Left lung (tissue), 10 donors: Measurements from ENCODE around the gene EPHB1. TPM values are rescaled to one million over a fixed set of nuclear protein-coding genes. Genes with fewer than 3 reads are reported as not detected.

ENCODE experiments used
- ATAC-seq: fragments of 200-7000 bp; cut with Tn5 transposase; one replicate; pipeline ENCODE4 v1.9.1; 2020; ENCODE audit warnings: moderate library complexity
- DNase-seq, 4 donors: peaks; one replicate each; pipeline ENCODE4 v3.0.0-alpha.2; 2013 to 2020
- H3K27ac ChIP-seq, 2 donors: fragments of 200-600 bp; sonication (generic) in 1 of 2; one replicate each; pipeline versions ENCODE4 v1.5.0 to v1.8.0; 2020 to 2021
- H3K27me3 ChIP-seq, 2 donors: fragments of 200-600 bp; sonication (generic) in 1 of 2; one replicate each; pipeline versions ENCODE4 v1.5.0 to v1.8.0; 2020 to 2021
- H3K36me3 ChIP-seq, 2 donors: fragments of 200-600 bp; sonication (generic) in 1 of 2; one replicate each; pipeline versions ENCODE4 v1.5.0 to v1.8.0; 2020 to 2021
- H3K4me1 ChIP-seq, 2 donors: fragments of 200-600 bp; one replicate each; pipeline ENCODE4 v1.8.0; 2021
- H3K4me3 ChIP-seq, 2 donors: fragments of 200-600 bp; sonication (generic) in 1 of 2; one replicate each; pipeline versions ENCODE4 v1.5.0 to v1.8.0; 2020 to 2021; ENCODE audit warnings: mild to moderate bottlenecking in 1 of 2
- H3K9me3 ChIP-seq, 2 donors: fragments of 200-600 bp; sonication (generic) in 1 of 2; one replicate each; pipeline versions ENCODE4 v1.5.0 to v1.8.0; 2020 to 2021
- intact Hi-C, 2 donors: fragments of 100-400 bp; cut with DNase I; formaldehyde crosslinking; loops; one replicate each; pipeline versions ENCODE4 v1.11.2 to v1.14.2; 2022
- polyA plus RNA-seq, 6 donors: library from polyadenylated mRNA; unstranded; fragments of 120-200 nt; gene quantifications; one replicate each; pipeline ENCODE4 v1.2.1, GENCODE V29; 2013; ENCODE audit not compliant: insufficient read length in 6 of 6
- total RNA-seq, 2 donors: library from RNA; stranded (reverse); fragmentation: NEBNext Ultra II Directional; extraction: Animal tissue kit (Norgen Biotek cat#: 25700); gene quantifications; one replicate each; pipeline ENCODE4 v1.2.1, GENCODE V29; 2021
- TF ChIP-seq, protein P1 (sequence below), 2 donors: fragments of 200-600 bp; sonication (generic) in 1 of 2; IDR thresholded peaks; one replicate each; pipeline versions ENCODE4 v1.5.0 to v1.8.0; 2021; ENCODE audit warnings: antibody characterized with exemption in 2 of 2
- donor health status: DM: no; HTN: yes; CAD: no.
- donor health status: DM: no; HTN: no; CAD: no.

EPHB1 gene
- total and polyA plus RNA-seq, 8 donors: 1.1 to 4.3 (median 2.7) TPM

DNA sequence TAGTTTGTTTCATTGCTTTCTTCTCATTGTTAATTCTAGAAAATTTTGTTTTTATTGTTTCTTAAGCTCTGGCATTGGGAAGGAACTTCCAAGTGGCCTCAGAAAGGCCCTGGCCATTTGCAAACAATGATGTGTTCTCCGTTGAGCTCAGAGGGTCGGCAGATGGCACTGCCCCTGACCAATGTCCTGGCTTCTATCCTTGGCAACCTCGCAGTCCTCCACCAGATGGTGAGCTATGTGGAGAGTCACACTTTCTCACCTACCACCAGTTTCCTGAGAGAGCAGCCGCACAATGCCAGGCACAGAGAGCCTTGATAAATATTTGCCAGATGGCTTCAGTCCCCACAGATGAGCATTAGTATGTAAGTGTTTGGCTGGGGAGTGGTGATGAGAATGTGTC, 343.7 kb downstream of the EPHB1 start:
- H3K27ac ChIP-seq: no peak overlapping the region
- ATAC-seq (no peak), DNase-seq (no peak)
- no peaks in the 10 kb centered on the region for H3K9me3 ChIP-seq
- H3K27me3 ChIP-seq: no peaks in the 10 kb centered on the region
- TF ChIP-seq, protein P1, sequence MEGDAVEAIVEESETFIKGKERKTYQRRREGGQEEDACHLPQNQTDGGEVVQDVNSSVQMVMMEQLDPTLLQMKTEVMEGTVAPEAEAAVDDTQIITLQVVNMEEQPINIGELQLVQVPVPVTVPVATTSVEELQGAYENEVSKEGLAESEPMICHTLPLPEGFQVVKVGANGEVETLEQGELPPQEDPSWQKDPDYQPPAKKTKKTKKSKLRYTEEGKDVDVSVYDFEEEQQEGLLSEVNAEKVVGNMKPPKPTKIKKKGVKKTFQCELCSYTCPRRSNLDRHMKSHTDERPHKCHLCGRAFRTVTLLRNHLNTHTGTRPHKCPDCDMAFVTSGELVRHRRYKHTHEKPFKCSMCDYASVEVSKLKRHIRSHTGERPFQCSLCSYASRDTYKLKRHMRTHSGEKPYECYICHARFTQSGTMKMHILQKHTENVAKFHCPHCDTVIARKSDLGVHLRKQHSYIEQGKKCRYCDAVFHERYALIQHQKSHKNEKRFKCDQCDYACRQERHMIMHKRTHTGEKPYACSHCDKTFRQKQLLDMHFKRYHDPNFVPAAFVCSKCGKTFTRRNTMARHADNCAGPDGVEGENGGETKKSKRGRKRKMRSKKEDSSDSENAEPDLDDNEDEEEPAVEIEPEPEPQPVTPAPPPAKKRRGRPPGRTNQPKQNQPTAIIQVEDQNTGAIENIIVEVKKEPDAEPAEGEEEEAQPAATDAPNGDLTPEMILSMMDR (IDR thresholded peaks at IDR 0.05): no peak
- no peaks in the 10 kb centered on the region for H3K36me3 ChIP-seq
- intact Hi-C loops: no loop called here
- no peak overlapping the region for H3K4me3 ChIP-seq
- H3K4me1 ChIP-seq: no peaks in the 10 kb centered on the region

DNA sequence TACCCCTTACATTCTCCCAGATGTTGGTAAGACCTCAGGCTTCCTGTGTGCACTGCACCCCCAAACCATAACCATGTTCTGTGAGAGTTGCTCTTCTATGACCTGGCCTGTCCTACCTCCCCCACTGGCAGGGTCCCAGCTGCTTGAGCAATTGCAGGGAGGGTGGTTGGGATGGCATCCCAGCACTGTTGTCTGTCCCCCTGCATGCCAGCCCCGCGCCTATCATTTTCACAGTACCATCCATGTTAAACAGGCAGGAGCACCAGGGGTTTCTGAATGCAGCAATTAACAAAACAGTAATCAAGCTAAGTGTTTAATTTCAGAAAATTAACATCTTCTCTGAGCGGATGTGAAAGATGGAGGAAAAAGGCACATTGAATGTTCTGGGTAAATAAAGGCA, 345.5 kb downstream of the EPHB1 start:
- H3K4me3 ChIP-seq: no peak overlapping the region
- DNase-seq (no peak), ATAC-seq (no peak)
- TF ChIP-seq, protein P1 (IDR thresholded peaks at IDR 0.05): no peak
- H3K36me3 ChIP-seq: no peaks in the 10 kb centered on the region
- no peaks in the 10 kb centered on the region for H3K27me3 ChIP-seq
- H3K4me1 ChIP-seq: no peaks in the 10 kb centered on the region
- H3K9me3 ChIP-seq: no peaks in the 10 kb centered on the region
- intact Hi-C loops: no loop called here
- H3K27ac ChIP-seq: no peak overlapping the region

DNA sequence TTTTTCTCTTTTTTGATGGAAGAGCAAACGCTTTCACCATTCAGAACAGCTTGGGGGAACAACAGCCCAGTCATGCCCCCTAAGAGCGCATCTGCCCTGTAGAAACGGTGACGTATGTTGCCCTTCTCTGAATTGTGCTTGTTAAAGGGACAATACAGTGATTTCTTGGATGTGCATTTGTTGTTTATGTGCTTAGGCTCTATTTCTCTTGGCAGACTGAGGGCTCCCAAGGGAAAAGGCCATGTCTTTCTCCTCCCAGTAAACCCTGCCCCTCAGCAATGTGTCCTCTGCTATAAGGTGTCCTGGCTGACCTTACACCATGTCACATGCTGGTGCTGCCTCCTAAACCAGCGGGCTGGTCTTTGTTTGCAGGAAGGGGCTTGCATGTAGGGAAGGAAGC, 346.1 kb downstream of the EPHB1 start:
- Histone ChIP-seq H3K4me1 (no peaks in the 10 kb centered on the region), H3K27me3 (no peaks in the 10 kb centered on the region), H3K36me3 (no peaks in the 10 kb centered on the region), H3K27ac (no peak overlapping the region), H3K4me3 (no peak overlapping the region), H3K9me3 (no peaks in the 10 kb centered on the region)
- intact Hi-C loops: no loop called here
- no peak for ATAC-seq
- TF ChIP-seq, protein P1 (IDR thresholded peaks at IDR 0.05): no peak
- no peak for DNase-seq

DNA sequence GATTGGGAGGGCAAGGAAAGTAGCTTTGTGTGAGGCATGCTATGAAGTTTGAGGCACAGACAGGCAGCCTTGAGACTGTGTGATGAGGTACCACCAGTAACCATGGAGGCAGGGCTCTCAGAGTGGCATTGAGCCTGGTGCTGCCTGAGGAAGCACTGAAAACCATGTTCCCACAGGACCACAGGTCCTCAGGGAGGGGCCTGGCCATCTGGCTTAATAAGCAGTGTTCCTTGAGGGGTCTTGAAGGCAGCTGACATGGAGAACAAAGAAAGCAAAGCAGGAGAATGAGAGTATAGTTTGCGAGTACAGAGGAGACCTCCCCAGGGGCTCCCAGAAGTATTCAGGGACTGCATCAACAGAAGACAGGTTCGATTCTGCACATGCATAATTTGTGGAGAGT, 346.6 kb downstream of the EPHB1 start:
- Histone ChIP-seq H3K4me3 (no peak overlapping the region), H3K27ac (no peak overlapping the region), H3K9me3 (no peaks in the 10 kb centered on the region), H3K36me3 (no peaks in the 10 kb centered on the region), H3K27me3 (no peaks in the 10 kb centered on the region), H3K4me1 (no peaks in the 10 kb centered on the region)
- DNase-seq (no peak), ATAC-seq (no peak)
- intact Hi-C loops: no loop called here
- TF ChIP-seq, protein P1 (IDR thresholded peaks at IDR 0.05): no peak

DNA sequence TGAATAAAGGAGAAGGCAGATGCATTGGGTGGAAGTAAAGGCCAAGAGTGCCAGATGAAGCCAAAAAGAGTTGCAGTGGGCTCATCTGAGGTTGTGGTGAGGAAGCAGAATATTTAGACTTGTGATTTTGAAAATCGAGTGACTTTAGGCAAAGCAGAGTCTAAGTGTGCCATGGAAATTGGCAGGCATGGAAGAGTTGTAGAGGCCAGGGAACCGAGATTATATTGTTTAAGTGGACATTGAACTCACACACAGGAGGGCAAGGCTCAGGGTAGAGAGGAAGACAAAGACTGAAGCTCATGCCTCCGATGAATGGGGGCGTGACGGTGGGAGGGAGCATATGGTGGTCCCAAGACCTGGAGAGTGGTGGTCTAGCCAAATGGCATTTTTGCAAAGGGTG, 347.5 kb downstream of the EPHB1 start:
- TF ChIP-seq, protein P1 (IDR thresholded peaks at IDR 0.05): no peak
- DNase-seq (no peak), ATAC-seq (no peak)
- Histone ChIP-seq H3K27me3 (no peaks in the 10 kb centered on the region), H3K4me1 (no peaks in the 10 kb centered on the region), H3K36me3 (no peaks in the 10 kb centered on the region), H3K27ac (no peak overlapping the region), H3K4me3 (no peak overlapping the region), H3K9me3 (no peaks in the 10 kb centered on the region)
- intact Hi-C loops: no loop called here
